Measurements from ENCODE around the gene PRKN. TPM values are rescaled to one million over a fixed set of nuclear protein-coding genes. Genes with fewer than 3 reads are reported as not detected.

Gene PRKN
- total and polyA plus RNA-seq, 2 donors (not counting 3 experiments of a cell fraction or from before 2014, with no cell fraction given) = 0.06 TPM; not detected in 1

DNA sequence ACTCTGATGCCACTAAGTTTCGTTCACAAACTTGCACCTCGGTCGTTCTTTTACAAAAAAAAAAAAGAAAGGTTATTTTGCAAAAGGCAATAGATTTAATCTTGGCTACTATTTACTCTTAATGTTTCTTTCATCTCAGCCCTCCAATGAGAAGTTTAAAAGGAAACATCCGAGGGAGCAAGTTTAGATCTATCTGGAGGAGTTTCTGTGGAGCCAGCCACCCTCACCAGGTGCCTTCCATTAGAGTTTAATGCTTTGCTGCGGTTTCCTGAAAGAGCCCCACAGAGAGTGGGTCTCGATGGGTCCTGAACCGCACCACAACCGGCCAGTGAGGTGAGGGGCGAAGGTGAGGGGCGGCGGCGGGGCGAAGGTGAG, 632 bp downstream of the PRKN start:
- Histone ChIP-seq H3K27ac (ENCODE audit: insufficient read depth, low read depth, low read length) (no peak overlapping the region), H3K4me2 (ENCODE audit: insufficient read depth, low read length) (peak overlapping the region; percentile 45), H4K20me1 (replicated peaks; ENCODE audit: control insufficient read depth, extremely low read depth, insufficient read depth, low read length) (no peaks in the 10 kb centered on the region), H3K4me3 (replicated peaks in 1 of 3; ENCODE audit: insufficient read depth in 1 of 3, low read depth in 1 of 3, low read length in 3 of 3) (peak overlapping the region; percentile 57 to 97 (median 60)), H3K27me3 (ENCODE audit: control insufficient read depth in 2 of 2, insufficient read depth in 2 of 2, low read length in 2 of 2) (no peaks in the 10 kb centered on the region), H2AFZ (ENCODE audit: low read depth, low read length) (peak overlapping the region; percentile 96), H3K9me3 (replicated peaks; ENCODE audit: control insufficient read depth, insufficient read depth, low read length) (no peaks in the 10 kb centered on the region), H3K79me2 (ENCODE audit: control insufficient read depth, insufficient read depth, low read length) (no peaks in the 10 kb centered on the region), H3K9ac (replicated peaks; ENCODE audit: extremely low read depth, insufficient read depth, low read length) (peak overlapping the region; percentile 70), H3K4me1 (ENCODE audit: control insufficient read depth, extremely low read depth, insufficient read depth, low read length) (peaks cover 5% of the 10 kb centered on the region), H3K36me3 (ENCODE audit: control insufficient read depth in 2 of 2, extremely low read depth in 1 of 2, insufficient read depth in 2 of 2, low read length in 2 of 2) (no peaks in the 10 kb centered on the region), H3K9me1 (replicated peaks; ENCODE audit: control insufficient read depth, extremely low read depth, insufficient read depth, low read length) (no peaks in the 10 kb centered on the region)
- BruUV-seq (replicated peaks) = TSS peak; percentile 34
- intact Hi-C loops (cut with micrococcal nuclease) (loop anchor here (5.0 to 10.0 kb wide), 3 partner anchors 545 to 982 kb away; partner anchors contain the start of gene QKI), dilution Hi-C loops (cut with MboI; ENCODE audit: extremely low pct_ligation_motif_present, low sequenced_read_pairs) (no loop called here)
- CTCF ChIA-PET = no interaction called here
- no peak for TF ChIP-seq POLR2AphosphoS5 (IDR thresholded peaks at IDR 0.05; ENCODE audit: insufficient read depth, low read depth, low read length)
- FAIRE-seq = peak; percentile 31
- DNase-seq (ENCODE audit: low read depth, low spot score) = no peak
- POLR2A ChIA-PET = no interaction called here

GRCh38 chr6:162722633-162723032, 4.9 kb downstream of the PRKN start:
- Histone ChIP-seq H3K9me1 (replicated peaks; ENCODE audit: control insufficient read depth, extremely low read depth, insufficient read depth, low read length) (no peaks in the 10 kb centered on the region), H3K4me1 (ENCODE audit: control insufficient read depth, extremely low read depth, insufficient read depth, low read length) (peaks cover 2% of the 10 kb centered on the region), H3K9me3 (replicated peaks; ENCODE audit: control insufficient read depth, insufficient read depth, low read length) (no peaks in the 10 kb centered on the region), H3K4me2 (ENCODE audit: insufficient read depth, low read length) (no peak overlapping the region), H3K27ac (ENCODE audit: insufficient read depth, low read depth, low read length) (no peak overlapping the region), H3K79me2 (ENCODE audit: control insufficient read depth, insufficient read depth, low read length) (no peaks in the 10 kb centered on the region), H3K36me3 (ENCODE audit: control insufficient read depth in 2 of 2, extremely low read depth in 1 of 2, insufficient read depth in 2 of 2, low read length in 2 of 2) (no peaks in the 10 kb centered on the region), H4K20me1 (replicated peaks; ENCODE audit: control insufficient read depth, extremely low read depth, insufficient read depth, low read length) (no peaks in the 10 kb centered on the region), H2AFZ (ENCODE audit: low read depth, low read length) (no peak overlapping the region), H3K4me3 (replicated peaks in 1 of 3; ENCODE audit: insufficient read depth in 1 of 3, low read depth in 1 of 3, low read length in 3 of 3) (no peak overlapping the region), H3K27me3 (ENCODE audit: control insufficient read depth in 2 of 2, insufficient read depth in 2 of 2, low read length in 2 of 2) (no peaks in the 10 kb centered on the region), H3K9ac (replicated peaks; ENCODE audit: extremely low read depth, insufficient read depth, low read length) (no peak overlapping the region)
- BruUV-seq (replicated peaks) = no TSS peak
- intact Hi-C loops (cut with micrococcal nuclease) (loop anchor here (10.0 kb wide), 2 partner anchors 692 to 978 kb away; partner anchors contain the start of gene QKI), dilution Hi-C loops (cut with MboI; ENCODE audit: extremely low pct_ligation_motif_present, low sequenced_read_pairs) (no loop called here)
- TF ChIP-seq JUN (IDR thresholded peaks at IDR 0.05; ENCODE audit: borderline replicate concordance, insufficient read depth, insufficient read length, low read depth) (no peak), EZH2 (IDR thresholded peaks at IDR 0.05; ENCODE audit: borderline replicate concordance, low read depth, low read length, severe bottlenecking) (no peak), MYC (IDR thresholded peaks at IDR 0.05; ENCODE audit: low read depth, low read length) (no peak), POLR2A (IDR thresholded peaks at IDR 0.05; ENCODE audit: low read depth, low read length) (no peak), GATA2 (IDR thresholded peaks at IDR 0.05; ENCODE audit: insufficient read depth, insufficient read length, low read depth, low read length) (no peak), POLR2AphosphoS5 (IDR thresholded peaks at IDR 0.05; ENCODE audit: insufficient read depth, low read depth, low read length) (no peak)
- TF ChIP-seq, protein P1, sequence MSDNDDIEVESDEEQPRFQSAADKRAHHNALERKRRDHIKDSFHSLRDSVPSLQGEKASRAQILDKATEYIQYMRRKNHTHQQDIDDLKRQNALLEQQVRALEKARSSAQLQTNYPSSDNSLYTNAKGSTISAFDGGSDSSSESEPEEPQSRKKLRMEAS (IDR thresholded peaks at IDR 0.05; ENCODE audit: insufficient read depth, insufficient read length) = no peak
- DNase-seq (ENCODE audit: low read depth, low spot score) (no peak), FAIRE-seq (no peak)
- POLR2A ChIA-PET = no interaction called here
- CTCF ChIA-PET = no interaction called here

All from endothelial cell of umbilical vein (primary cell).